NCI-H226 (cell line): ENCODE results near the gene KREMEN1.

Source experiments
- DNase-seq: peaks from one replicate; pipeline ENCODE4 v3.0.0-alpha.2; 2015

The KREMEN1 gene

DNA sequence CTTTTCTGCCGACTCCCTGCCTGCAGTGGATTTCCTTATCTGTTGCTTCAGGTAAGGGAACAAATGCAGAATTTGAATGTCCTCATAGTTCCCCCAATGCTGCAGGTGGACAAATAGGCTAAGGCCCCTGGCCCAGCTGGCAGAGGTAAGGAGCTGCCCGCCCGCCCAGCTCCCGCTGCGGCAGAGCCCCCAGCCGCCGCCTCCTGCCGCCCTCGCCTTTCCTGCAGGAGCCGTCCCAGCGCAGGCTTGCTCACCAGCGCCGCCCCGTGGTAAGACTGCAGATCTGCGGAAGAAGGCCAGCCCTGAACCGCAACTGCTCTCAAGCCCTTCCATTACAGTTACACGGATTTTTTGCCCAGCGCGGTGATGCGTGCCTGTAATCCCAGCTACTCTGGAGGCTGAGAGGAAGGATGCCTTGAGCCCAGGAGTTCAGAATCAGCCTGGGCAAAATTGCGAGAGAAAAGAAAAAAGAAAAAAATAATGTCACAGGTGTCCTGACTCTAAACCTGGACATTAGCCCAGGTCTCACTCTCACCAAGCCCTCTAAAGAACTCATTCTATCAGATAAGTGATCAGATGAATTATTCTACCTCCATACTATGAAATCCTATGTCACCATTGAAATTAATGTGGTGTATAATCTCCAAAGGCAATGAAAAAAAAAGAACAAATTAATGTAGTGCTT, 81.7 kb downstream of the KREMEN1 start:
- no peak for DNase-seq

DNA sequence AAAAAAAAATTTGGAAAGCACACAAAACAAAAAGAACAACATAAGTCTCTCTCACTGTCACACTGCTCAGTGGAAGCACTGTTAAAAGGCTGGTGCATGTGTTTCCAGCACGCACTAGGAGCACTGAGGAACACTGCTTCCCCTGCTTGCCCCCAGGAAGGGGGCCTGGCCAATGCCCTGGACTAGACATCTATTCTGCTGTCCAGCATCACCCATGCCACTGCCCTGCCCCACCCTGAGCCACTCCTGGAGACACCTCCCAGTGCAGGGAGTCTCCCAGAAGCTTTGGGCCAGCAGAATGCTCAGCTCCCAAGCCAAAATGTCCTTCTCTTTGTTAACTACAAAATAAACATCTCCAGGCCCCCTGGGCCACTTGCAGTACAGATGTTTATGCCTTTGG, 83.1 kb downstream of the KREMEN1 start:
- DNase-seq, result no peak

DNA sequence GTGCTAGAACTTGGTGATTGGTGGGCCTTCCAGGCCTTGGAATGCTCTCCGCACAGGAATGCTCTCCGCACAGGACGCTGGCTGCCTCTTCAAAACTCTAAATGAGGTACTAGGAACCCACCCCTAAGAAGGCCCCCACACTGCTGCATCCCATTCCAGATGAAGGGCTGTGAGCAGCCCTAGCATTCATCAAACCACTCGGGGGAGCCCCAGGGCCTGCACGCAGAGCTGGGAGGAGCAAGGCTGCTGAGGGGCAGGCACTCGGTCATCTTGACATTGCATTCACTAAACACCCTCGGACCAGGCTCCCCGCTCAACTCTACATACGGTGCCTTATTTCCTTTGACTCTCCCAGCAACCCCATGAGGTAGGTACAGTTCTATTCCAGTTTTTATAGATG, 83.7 kb downstream of the KREMEN1 start:
- no peak for DNase-seq

DNA sequence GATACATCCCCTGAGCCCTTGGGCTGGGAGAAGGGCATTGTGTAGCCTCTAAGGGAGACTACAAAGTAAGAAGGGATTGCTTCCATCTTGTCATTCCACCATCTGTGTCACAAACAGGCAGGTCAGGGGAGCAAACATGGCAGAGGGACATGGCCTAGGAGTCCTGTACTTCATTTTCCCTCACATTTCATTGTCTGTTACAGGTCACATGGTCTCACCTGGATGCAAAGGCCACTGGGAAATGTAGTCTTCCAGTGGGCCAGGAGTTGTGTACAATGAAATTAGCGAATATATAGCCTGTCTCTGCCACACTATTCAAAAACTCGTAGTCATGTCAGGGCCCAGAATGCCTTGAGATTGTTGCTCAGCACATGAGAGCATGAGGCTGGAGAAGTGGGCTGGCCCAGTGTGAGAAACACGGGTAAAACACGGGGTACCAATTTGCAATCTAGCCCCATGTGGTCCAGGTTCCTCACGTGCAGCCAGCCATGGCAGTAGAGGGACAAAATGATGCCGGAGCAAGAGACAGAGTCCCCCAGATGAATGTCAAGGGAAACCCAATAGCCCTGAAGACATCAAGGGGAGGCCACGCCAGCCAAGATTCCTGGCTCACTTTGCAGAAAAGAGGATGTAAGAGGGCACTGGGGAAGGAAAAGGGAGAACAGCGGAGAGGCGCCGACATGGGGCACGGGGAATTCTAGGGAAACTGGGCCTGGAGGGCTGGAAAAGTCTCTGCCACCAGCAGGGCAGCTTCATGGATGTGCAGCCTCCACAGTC, 85.1 kb downstream of the KREMEN1 start:
- no peak for DNase-seq

DNA sequence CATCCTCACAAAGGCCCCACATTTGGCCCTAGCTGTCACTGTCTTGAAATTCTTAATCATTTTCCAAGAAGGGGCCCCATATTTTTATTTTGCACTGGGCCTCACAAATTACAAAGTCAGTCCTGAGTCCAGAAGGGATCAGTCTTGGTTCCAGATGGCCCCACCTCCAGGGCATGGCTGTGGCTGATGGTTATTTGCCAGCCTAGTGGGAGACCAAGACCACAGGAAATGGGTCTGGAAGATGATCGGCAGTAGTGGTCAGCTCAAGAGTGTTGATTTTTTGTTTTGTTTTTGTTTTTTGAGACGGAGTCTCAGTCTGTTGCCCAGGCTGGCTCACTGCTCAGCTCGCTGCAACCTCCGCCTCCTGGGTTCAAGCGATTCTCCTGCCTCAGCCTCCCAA, 85.7 kb downstream of the KREMEN1 start:
- no peak for DNase-seq

DNA sequence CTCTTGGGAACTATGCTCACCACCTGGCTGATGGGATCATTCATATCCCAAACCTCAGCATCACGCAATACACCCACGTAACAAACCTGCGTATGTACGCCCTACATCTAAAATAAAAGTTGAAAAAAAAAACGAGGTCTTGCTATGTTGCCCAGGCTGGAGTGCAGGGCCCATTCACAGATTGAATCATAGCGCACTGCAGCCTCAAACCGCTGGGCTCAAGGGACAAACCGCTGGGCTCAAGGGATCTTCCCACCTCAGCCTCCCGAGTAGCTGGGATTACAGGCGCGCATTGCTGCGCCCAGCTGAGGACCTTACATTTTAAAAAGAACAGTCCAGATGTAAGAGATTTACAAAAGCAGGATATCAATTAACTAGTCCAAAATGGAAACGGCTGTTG, 91.0 kb downstream of the KREMEN1 start:
- no peak for DNase-seq

DNA sequence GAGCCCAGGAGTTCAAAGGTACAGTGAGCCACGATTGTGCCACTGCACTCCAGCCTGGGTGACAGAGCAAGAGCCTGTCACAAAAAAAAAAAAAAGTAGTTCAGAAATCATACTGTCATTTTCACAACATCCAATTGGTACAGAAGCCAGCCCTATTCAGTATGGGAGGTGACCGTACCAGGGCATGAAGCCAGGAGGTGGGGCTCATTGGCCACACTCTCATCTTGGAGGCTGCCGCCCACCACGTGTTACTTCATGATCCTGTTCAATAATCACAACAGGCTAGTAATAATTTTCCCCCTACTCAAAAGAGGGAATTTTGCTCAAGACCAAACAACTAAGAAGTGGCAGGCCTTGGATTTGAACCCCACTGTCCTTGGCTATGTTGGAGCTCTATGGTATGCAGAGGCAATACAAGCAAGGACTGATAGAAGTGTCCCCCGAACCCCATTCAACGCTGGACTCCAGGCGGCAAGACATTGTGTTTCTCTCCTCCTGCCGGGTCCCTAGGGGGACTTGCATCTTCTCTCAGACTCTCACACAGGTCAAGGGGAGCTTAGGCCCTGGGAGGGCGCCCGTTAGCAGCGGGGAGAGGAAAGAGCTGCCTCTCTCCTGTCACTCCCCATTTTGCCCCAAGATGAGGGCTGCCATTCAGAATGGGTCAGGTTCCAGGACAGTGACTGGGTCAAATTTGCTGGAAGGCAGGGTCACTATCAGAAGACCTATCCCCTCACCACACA, 92.7 kb downstream of the KREMEN1 start:
- no peak for DNase-seq

DNA sequence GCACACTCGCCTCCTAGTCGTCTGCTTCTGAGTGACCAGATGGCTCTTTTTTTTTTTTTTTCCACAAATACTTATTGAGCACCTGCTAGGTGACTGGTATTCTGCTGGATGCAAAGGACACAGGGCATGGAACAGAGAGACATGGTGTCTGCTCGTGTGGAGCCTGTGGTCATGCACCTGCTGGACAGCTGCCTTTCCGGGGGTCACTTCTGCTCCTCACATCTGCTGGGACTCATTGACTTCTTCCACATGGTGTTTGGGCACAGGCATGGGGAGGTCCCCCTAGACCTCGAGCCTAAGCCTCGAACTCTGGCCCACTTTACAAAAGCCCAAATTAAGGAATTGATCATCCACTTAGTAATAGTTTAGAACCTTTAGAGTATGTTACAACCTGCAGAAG, 93.3 kb downstream of the KREMEN1 start:
- no peak for DNase-seq

DNA sequence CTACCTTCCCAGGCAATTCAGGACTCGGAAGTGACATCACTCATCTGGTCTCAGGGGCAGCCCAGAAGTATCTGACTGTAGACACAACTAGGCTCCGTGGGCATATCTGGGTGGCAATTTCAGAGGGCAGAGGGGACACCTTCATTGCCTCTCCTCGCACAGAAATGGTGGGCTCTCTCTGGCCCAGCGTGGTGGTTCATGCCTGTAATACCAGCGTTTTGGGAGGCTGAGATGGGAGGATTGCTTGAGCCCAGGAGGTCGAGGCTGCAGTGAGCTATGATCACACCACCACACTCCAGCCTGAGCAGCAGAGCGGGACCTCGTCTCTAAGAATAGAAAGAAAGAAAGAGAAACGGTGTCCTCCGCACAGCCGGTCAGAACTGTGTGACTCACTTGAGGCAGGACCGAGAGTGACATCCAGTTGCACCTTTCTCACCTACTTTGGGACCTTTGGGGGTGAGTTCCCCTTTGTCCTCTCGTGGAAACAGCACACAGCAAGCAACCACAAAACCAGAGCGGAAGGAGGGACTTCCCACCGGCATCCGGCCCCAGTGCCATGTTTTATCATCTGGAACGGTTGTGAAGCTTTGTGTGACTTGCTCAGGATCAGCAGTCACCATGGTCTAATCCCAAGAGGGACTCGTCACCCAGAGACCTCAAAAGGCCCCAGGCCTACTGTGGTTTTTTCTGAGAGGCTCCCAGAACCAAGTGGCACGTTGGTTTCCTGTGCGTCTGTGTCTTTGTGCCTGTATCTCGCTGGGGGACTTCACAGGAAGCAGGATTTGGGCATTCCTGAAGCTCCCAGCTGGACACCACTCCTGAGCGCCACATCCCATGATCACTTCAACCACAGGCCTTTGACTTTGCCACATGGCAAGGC, 94.4 kb downstream of the KREMEN1 start:
- DNase-seq, result no peak

DNA sequence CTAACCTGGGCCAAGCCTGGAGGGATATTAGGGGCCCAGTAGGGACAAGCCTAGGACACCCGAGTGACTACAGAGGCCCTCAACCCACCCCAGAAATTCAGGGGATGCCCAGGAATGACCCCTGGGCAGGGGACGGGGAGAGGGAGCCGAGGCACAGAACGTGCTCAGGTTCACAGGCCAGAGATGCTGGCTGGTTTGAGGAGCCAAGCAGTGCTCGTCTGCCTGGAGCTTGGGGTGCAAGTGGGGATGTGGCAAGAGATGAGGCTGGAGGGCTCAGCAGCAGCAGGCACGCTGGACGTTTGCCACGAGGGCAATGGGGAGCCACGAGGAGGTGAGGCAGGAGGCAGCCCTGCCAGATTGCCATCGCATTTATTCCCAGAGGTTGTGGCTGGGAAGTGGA, 98.9 kb downstream of the KREMEN1 start:
- DNase-seq, result no peak

DNA sequence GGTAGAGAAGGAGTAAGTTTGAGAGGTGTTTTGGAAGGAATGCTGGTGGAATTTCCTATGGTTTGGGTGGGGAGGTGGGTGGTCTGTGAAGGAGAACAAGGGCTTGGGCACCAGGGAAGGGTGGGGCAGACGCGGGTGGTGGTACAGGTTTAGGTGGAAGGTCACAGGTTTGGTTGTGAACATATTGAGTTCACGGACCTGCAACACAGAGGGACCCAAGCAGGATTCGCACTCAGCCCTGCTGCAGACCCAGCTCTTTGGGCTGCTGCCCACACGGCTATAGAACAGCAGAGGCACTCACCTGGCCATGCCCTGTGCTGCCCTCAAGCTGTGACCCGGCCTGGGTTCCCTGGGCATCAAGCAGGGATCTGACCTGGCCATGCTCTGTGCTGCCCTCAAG, 99.4 kb downstream of the KREMEN1 start:
- DNase-seq, result no peak

DNA sequence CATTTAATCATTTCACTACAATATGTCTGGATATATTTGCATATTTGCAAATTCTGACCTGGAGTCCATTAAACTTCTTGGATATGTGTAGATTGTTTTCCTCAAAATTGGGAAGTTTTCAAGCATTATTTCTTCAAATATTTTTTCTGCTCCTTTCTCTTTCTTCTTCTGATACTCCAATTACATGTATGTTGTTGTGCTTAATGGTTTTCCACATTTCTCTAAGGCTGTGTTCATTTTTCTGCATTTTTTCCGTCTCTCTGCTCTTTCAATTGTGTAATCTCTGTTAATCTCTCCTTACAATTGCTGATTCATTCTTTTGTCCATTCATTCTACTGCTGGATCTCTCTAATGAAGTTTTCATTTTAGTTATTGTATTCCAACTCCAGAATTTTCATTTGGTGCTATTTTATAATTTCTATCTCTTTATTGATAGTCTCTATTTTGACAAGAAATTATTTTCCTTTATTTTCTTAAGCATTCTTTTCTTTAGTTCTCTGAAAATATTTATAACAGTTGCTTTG, 102.5 kb downstream of the KREMEN1 start:
- no peak for DNase-seq

DNA sequence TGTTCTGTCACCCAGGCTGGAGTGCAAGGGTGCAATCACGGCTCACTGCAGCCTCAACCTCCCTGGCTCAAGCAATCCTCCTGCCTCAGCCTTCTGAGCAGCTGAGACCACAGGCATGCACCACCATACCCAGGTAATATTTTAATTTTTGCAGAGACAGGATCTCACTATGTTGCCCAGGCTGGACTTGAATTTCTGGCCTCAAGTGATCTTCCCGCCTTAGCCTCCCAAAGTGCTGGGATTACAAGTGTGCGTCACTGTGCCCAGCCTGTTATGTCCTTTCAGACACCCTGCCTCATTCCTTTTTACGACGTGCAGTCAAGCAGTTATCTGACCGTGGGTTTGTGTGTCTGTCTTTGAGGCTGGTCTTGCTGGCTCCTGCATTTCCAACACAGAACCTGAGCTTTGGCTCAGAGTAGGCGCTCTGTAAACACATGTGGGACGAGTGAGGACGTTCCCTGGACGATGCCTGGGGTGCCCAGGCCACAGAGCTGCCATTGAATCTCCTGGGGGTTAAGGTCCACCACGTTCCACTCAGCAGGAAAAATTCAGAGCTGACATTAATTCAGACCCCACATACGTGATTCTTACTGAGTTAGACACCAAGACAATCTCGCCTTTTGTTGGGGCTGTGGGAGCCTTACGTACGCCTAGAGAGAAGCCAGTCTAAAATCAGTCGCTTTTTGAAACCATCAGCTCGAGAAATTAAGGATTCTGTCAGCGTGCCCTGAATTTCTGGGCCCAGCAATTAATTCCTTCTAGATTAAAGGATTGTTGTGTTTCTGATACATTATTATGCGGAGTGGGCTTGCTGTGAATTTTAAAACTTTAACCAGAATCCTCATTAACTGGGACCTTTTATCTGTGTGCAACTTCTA, 111.4 kb downstream of the KREMEN1 start:
- DNase-seq, result no peak

DNA sequence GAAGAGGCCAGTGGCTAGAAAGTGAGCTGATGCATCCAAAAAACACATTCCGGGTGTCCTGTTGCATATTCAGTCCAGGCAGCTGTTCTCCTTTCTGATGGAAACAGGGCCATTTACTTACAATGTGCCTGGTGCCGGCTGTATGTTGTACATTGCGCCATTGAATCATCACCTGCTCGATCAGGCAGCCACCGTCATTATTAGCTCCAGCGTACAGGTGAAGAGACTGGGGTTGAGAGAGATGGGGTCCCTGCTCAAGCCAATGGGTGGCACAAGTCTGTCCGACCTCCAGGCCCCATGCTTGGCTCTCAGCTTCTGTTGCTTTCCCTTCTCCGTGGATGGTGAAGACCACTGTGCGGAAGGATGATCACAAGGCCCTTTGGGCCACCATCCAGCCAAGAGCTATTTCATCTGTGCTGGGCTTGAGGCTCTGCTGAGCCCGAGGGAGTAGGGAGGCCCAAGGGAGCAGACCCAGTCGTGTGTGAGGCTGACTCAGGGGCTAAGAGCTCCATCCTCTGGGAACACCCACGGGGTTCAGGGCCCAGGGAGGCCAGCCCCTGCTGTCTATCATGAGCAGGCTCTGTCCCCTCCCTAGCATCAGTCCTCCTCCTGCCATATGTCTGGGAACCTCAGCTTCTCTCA, 112.1 kb downstream of the KREMEN1 start:
- no peak for DNase-seq

DNA sequence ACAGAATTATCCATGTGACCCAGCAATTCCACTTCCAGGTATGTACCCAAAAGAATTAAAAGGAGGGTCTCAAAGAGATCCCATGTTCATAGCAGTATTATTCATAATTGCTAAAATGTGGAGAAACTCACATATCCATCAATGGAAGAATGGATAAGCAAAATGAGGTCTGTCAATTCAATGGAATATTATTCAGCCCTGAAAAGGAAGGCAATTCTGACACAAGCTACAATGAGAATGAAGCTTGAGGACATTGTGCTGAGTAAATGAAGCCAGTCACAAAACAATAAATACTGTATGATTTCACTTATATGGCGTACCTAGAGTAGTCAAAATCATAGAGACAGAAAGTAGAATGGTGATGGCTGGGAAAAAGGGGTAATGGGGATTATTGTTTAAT, 113.5 kb downstream of the KREMEN1 start:
- DNase-seq, result no peak

DNA sequence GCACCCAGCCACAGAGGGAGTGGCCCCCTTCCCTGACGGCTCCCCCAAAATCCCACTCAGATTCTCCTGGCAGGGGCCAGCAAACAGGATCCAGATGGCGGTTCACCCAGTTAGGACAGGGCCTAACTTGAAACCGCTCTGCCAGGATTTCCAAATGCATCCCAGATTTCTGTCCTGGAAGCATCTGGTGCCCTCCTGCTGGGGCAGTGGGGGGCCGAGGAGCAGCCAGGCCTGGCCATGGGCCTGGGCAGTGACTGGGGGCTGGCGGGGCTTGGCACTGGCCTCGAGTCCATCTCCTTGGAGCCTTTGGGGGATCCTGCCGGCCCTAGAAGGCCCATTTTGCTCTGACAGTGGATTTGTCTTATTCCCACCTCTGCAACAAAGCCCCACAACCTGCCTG, 115.0 kb downstream of the KREMEN1 start:
- no peak for DNase-seq

DNA sequence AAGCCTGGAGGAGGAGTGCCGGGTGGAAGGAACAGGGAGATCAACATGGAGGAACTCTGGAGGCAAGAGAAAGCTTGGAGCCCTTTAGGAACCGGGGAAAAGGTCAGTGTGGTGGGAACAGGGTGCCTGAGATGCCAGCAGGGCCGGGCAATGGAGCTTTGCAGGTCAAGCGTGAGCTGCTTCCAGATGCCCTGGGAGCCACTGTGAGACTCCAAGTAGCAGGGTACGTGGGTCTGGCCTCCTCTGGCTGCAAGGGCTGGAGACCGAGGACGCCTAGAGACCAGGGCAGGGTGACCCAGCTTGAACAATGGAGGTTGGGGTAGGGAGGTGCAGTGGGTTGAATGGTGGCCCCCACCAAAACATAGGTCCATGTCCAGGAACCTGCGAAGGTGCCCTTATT, 117.2 kb downstream of the KREMEN1 start:
- no peak for DNase-seq

DNA sequence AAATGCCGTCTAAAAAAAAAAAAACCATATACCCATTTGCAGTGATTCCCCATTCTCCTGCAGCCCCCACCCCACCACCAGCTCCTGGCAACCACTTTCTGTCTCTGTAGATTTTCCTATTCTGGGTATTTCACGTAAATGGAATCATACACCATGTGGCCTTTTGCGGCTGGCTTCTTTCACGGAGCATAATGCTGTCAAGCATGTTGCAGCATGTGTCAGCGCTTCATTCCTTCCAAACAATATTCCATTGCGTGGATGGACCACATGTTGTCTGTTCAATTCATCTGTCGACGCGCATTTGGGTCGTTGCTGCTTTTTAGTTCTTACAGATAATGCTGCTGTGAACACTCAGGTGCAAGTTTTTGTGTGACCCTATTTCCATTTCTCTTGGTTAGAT, 118.1 kb downstream of the KREMEN1 start:
- no peak for DNase-seq

DNA sequence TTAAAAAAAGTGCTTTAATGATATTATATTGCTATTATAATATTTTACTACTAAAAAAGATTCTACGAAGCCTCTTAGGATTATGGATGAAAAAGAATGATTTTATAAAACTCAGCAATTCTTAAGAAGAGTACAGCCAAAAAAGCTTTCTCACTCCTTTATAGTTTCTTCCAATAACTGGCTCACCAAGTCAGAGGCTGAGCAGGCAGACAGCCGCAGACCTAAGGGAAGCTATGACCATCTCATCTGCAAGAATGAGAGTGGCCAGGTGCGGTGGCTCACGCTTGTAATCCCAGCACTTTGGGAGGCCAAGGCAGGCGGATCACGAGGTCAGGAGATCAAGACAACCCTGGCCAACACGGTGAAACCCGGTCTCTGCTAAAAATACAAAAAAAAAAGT, 120.2 kb downstream of the KREMEN1 start:
- DNase-seq, result no peak

DNA sequence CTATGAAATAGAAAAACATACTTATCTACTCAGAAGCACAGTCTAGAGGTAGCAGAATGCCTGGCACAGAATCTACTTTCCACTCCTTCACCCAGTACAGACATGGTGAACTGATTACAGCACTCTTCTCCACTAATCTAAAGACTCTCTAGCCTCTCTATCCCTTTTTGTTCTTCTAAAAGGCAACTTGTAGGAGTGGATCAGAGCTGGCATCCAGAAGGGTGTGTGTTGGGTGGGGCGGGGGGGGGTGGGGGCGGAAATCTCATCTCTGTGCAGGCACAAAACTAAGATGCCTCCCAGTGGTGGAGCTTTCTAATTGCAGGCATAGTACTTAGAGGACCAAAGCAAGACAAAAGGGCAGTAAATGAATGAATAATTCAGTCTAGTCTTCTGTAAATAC, 121.3 kb downstream of the KREMEN1 start:
- DNase-seq, result no peak
